DOHH2 (cell line): Measurements from ENCODE around the gene CLDN24.

ENCODE experiments used
- H3F3A ChIP-seq: fragments of 200-600 bp; sonication (generic), shearing (Covaris generic); 2 replicates; pipeline ENCODE4 v1.6.0; 2016; ENCODE audit warnings: antibody characterized with exemption, mild to moderate bottlenecking; ENCODE audit not compliant: control insufficient read depth, insufficient read depth
- H3K27ac ChIP-seq: fragments of 200-600 bp; sonication (generic); 2 replicates; pipeline ENCODE4 v1.5.1; 2014; ENCODE audit warnings: low read depth, mild to moderate bottlenecking, low read length, moderate library complexity
- H3K27me3 ChIP-seq: fragments of 200-600 bp; sonication (generic); 2 replicates; pipeline ENCODE4 v1.6.1; 2014; ENCODE audit warnings: mild to moderate bottlenecking, low read length, mixed read lengths; ENCODE audit not compliant: control insufficient read depth
- H3K36me3 ChIP-seq: fragments of 200-600 bp; sonication (generic); 2 replicates; pipeline ENCODE4 v1.6.1; 2014; ENCODE audit warnings: mild to moderate bottlenecking, low read length, moderate library complexity, mixed read lengths; ENCODE audit not compliant: control insufficient read depth
- H3K4me1 ChIP-seq: fragments of 200-600 bp; sonication (generic); 2 replicates; pipeline ENCODE4 v1.6.1; 2014; ENCODE audit warnings: mild to moderate bottlenecking, low read length, mixed read lengths; ENCODE audit not compliant: control insufficient read depth
- H3K4me2 ChIP-seq: fragments of 200-600 bp; sonication (generic); 2 replicates; pipeline ENCODE4 v1.6.0; 2014; ENCODE audit warnings: mild to moderate bottlenecking, low read length, moderate library complexity
- H3K4me3 ChIP-seq: fragments of 200-600 bp; sonication (generic); 2 replicates; pipeline ENCODE4 v1.5.1; 2014; ENCODE audit warnings: mild to moderate bottlenecking, low read length, mixed read lengths
- H3K79me2 ChIP-seq: fragments of 200-600 bp; sonication (generic); 2 replicates; pipeline ENCODE4 v1.6.1; 2014; ENCODE audit warnings: mild to moderate bottlenecking, low read length, mixed read lengths; ENCODE audit not compliant: control insufficient read depth
- H3K9me2 ChIP-seq: fragments of 200-600 bp; sonication (generic); replicated peaks from 2 replicates; pipeline ENCODE4 v1.6.1; 2014; ENCODE audit warnings: mild to moderate bottlenecking, low read length, mixed read lengths; ENCODE audit not compliant: control insufficient read depth
- H3K9me3 ChIP-seq: fragments of 200-600 bp; sonication (generic); 2 replicates; pipeline ENCODE4 v1.6.1; 2014; ENCODE audit warnings: antibody characterized with exemption, low read length, mixed read lengths; ENCODE audit not compliant: control insufficient read depth, insufficient read depth
- H4K20me1 ChIP-seq: fragments of 200-600 bp; sonication (generic); 2 replicates; pipeline ENCODE4 v1.6.0; 2014; ENCODE audit warnings: low read depth, mild to moderate bottlenecking, antibody characterized with exemption, low read length, moderate library complexity; ENCODE audit not compliant: control insufficient read depth, insufficient read depth
- EZH2phosphoT487 ChIP-seq: fragments of 200-600 bp; sonication (generic); IDR thresholded peaks from 2 replicates; pipeline ENCODE4 v1.6.1; 2017; ENCODE audit warnings: borderline replicate concordance, mild to moderate bottlenecking, antibody characterized with exemption, low read length, moderate library complexity, mixed read lengths
- TF ChIP-seq, protein P1 (sequence below): fragments of 200-600 bp; sonication (generic); IDR thresholded peaks from one replicate; pipeline ENCODE4 v1.5.1; 2014; ENCODE audit warnings: antibody characterized with exemption, mild to moderate bottlenecking, low read depth, low read length; ENCODE audit not compliant: poor library complexity, severe bottlenecking

CLDN24 gene

GRCh38 chr4:183322326-183322725, at the start of gene CLDN24:
CLDN24 (minus strand) TSS chr4:183322426; CDS start chr4:183322426, 0 bp downstream.
- H3K9me2 ChIP-seq = no peaks in the 10 kb centered on the region
- H3K27me3 ChIP-seq = no peaks in the 10 kb centered on the region
- H3K27ac ChIP-seq = no peak within 1 kb of the TSS
- no peak within 1 kb of the TSS for H3K4me3 ChIP-seq
- TF ChIP-seq, protein P1, sequence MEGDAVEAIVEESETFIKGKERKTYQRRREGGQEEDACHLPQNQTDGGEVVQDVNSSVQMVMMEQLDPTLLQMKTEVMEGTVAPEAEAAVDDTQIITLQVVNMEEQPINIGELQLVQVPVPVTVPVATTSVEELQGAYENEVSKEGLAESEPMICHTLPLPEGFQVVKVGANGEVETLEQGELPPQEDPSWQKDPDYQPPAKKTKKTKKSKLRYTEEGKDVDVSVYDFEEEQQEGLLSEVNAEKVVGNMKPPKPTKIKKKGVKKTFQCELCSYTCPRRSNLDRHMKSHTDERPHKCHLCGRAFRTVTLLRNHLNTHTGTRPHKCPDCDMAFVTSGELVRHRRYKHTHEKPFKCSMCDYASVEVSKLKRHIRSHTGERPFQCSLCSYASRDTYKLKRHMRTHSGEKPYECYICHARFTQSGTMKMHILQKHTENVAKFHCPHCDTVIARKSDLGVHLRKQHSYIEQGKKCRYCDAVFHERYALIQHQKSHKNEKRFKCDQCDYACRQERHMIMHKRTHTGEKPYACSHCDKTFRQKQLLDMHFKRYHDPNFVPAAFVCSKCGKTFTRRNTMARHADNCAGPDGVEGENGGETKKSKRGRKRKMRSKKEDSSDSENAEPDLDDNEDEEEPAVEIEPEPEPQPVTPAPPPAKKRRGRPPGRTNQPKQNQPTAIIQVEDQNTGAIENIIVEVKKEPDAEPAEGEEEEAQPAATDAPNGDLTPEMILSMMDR = no peak
- TF ChIP-seq EZH2phosphoT487 = no peak
- H3K36me3 ChIP-seq = no peaks in the 10 kb centered on the region
- H3F3A ChIP-seq = no peaks in the 10 kb centered on the region
- no peaks in the 10 kb centered on the region for H3K4me1 ChIP-seq
- no peaks in the 10 kb centered on the region for H3K79me2 ChIP-seq
- no peak within 1 kb of the TSS for H3K4me2 ChIP-seq
- H3K9me3 ChIP-seq = no peaks in the 10 kb centered on the region
- no peaks in the 10 kb centered on the region for H4K20me1 ChIP-seq

DNA sequence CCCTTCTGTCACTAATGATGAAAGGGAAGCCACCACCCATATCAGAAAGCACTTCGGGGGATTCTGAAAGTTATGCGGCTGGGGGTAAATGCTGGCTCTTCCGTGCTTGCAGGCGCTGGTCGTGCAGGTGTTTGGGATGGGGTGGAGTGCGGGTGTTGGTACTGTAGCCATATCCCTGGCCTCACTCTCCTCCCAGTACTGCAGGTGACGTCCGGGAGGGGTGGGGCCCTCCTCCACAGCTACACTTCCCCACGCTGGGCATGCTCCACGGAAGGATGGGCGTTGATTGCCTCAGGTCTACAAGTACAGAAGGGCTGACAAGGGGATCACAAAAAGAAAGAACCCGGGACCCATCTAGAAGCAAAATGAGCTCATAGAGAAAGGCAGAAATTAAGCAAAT, 48.6 kb upstream of the CLDN24 start:
- Histone ChIP-seq H3K27ac (no peak overlapping the region), H4K20me1 (no peaks in the 10 kb centered on the region), H3K9me2 (no peaks in the 10 kb centered on the region), H3K4me3 (no peak overlapping the region), H3K36me3 (no peaks in the 10 kb centered on the region), H3F3A (no peaks in the 10 kb centered on the region), H3K4me1 (no peaks in the 10 kb centered on the region), H3K79me2 (no peaks in the 10 kb centered on the region), H3K4me2 (no peak overlapping the region), H3K27me3 (no peaks in the 10 kb centered on the region), H3K9me3 (no peaks in the 10 kb centered on the region)
- TF ChIP-seq, protein P1 = no peak
- TF ChIP-seq EZH2phosphoT487 = no peak

- Histone ChIP-seq H3K9me2 (no peaks in the 10 kb centered on the region), H3F3A (no peaks in the 10 kb centered on the region), H3K27ac (no peak overlapping the region), H3K4me3 (no peak overlapping the region), H3K27me3 (no peaks in the 10 kb centered on the region), H4K20me1 (no peaks in the 10 kb centered on the region), H3K9me3 (no peaks in the 10 kb centered on the region), H3K36me3 (no peaks in the 10 kb centered on the region), H3K4me1 (no peaks in the 10 kb centered on the region), H3K4me2 (no peak overlapping the region), H3K79me2 (no peaks in the 10 kb centered on the region)
- no peak for TF ChIP-seq EZH2phosphoT487
- TF ChIP-seq, protein P1 = no peak
Observed at GRCh38 chr4:183369073-183369472, 46.8 kb upstream of the CLDN24 start.
